Measurements from ENCODE around the gene VIT.
A peak's percentile ranks its signal among the peaks of the same experiment; 100 is the strongest.

VIT gene

GRCh38 chr2:36854241-36854640 is 157.7 kb downstream of the VIT start:
- H3K36me3 Mint-ChIP-seq (ENCODE audit: low read depth) = peaks cover 41% of the 10 kb centered on the region
- H3K4me3 Mint-ChIP-seq = no peak overlapping the region
- H3K9me3 Mint-ChIP-seq = no peaks in the 10 kb centered on the region
- no peak for DNase-seq
- H3K27me3 Mint-ChIP-seq (ENCODE audit: low read depth, poor library complexity) = peaks cover 3% of the 10 kb centered on the region
- no peaks in the 10 kb centered on the region for H3K4me1 Mint-ChIP-seq
- no peak overlapping the region for H3K27ac Mint-ChIP-seq
- TF ChIP-seq CTCF (IDR thresholded peaks at IDR 0.05) = no peak

DNA sequence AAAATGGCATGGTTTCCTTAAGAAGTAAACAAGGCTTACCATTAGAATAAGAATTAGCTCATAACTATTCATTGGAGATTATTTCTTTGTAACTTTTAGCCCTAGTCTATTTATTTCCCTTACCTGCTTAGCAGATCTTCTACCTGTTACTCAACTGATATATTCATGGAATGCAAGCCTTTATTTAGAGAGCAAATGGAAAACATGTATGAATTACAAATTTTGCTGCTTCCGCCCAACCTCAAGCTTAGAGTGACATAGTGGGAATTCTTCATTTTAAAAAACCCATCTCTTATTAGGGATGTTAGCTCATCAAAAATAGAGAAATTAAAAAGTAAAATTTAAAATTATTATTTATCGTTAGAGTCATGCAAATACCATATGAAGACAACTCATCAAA is 158.9 kb downstream of the VIT start:
- Mint-ChIP-seq H3K36me3 (ENCODE audit: low read depth) (peaks cover 38% of the 10 kb centered on the region), H3K4me3 (no peak overlapping the region), H3K27me3 (ENCODE audit: low read depth, poor library complexity) (peaks cover 3% of the 10 kb centered on the region), H3K4me1 (no peaks in the 10 kb centered on the region), H3K27ac (no peak overlapping the region), H3K9me3 (no peaks in the 10 kb centered on the region)
- TF ChIP-seq CTCF (IDR thresholded peaks at IDR 0.05) = no peak
- no peak for DNase-seq

DNA sequence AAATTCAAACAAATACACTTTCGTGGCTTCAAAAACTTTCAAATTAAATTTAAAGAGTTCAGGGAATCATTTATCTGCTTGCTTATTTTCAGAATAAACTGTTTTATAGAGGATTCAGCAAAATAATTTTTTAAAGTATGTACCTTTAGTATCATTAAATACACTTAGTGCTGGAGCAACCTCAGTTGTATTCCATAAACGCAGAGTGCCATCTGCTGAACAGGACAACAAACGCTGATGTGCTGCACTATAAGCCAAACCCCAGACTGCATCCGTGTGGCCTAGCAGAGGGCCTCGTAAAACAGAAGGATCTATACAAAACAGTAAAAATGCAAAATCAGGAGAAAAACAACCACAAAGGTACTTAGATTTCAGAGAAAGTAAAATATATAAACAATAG is 161.2 kb downstream of the VIT start:
- H3K9me3 Mint-ChIP-seq = peaks cover under 1% of the 10 kb centered on the region
- H3K4me3 Mint-ChIP-seq = no peak overlapping the region
- H3K27ac Mint-ChIP-seq = peak overlapping the region; percentile 29
- H3K36me3 Mint-ChIP-seq (ENCODE audit: low read depth) = peaks cover 34% of the 10 kb centered on the region
- H3K27me3 Mint-ChIP-seq (ENCODE audit: low read depth, poor library complexity) = peaks cover 3% of the 10 kb centered on the region
- TF ChIP-seq CTCF (IDR thresholded peaks at IDR 0.05) = no peak
- DNase-seq = no peak
- no peaks in the 10 kb centered on the region for H3K4me1 Mint-ChIP-seq

DNA sequence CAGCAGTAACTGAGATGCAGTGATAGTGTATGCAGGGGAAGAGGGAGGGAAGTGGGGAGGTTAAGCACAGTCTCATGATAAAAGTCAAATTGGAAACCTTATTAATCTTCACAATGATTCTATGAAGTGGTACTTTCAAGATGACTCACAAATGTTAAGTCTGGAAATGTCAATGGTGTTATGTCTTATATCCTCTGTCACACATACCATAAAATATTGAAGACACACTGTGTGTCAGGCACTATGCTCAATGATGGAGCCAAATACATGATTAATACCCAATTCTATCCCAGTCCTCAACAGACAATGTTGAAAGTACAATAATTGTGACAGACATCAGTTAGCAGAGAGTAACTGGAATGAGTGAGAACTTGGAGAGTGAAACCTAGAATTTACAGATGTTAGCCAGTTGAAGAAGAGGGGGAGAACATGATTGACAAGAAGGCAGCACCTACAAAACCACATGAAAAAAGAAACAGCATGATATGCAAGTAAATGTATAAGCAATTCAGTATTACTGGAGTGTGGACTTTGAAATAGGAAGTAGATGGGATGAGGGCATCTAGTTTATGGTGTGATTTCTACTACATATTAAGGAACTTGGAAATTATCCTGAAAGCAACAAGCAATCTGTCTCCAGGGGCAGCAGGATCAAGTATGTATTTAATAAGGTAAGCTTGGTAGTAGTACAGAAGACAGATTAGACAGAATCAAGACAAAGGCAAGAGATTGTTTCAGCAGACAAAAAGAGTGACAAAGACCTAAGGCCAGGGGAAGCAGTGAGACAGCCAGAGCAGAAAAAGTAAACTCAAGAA is 162.3 kb downstream of the VIT start:
- Mint-ChIP-seq H3K4me3 (no peak overlapping the region), H3K4me1 (no peaks in the 10 kb centered on the region), H3K27me3 (ENCODE audit: low read depth, poor library complexity) (peaks cover 3% of the 10 kb centered on the region), H3K9me3 (peaks cover 11% of the 10 kb centered on the region), H3K36me3 (ENCODE audit: low read depth) (peaks cover 45% of the 10 kb centered on the region), H3K27ac (peak overlapping the region; percentile 12)
- no peak for DNase-seq
- no peak for TF ChIP-seq CTCF (IDR thresholded peaks at IDR 0.05)

DNA sequence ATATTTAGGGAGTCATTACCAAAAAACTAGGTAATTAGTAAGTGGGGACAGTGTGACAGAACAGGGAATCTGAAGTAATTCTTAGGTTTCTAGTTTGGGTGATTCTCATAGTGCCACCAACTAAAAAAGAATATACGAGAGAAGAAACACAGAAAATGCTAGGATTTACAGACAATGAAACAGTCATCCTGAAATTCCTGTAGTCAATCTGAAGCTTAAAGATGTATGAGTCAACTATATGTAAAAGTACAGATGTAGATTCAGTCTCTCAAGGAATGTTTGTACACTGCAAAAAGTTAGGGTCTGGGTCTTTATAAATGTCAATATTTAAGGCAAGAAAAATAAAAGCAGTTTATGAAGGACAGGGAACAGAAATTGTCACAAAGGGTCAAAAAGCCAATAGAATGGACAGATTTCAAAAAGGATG is 162.9 kb downstream of the VIT start:
- Mint-ChIP-seq H3K4me3 (no peak overlapping the region), H3K27me3 (ENCODE audit: low read depth, poor library complexity) (peaks cover 3% of the 10 kb centered on the region), H3K36me3 (ENCODE audit: low read depth) (peaks cover 51% of the 10 kb centered on the region), H3K4me1 (no peaks in the 10 kb centered on the region), H3K27ac (no peak overlapping the region), H3K9me3 (peaks cover 12% of the 10 kb centered on the region)
- no peak for DNase-seq
- TF ChIP-seq CTCF (IDR thresholded peaks at IDR 0.05) = no peak

DNA sequence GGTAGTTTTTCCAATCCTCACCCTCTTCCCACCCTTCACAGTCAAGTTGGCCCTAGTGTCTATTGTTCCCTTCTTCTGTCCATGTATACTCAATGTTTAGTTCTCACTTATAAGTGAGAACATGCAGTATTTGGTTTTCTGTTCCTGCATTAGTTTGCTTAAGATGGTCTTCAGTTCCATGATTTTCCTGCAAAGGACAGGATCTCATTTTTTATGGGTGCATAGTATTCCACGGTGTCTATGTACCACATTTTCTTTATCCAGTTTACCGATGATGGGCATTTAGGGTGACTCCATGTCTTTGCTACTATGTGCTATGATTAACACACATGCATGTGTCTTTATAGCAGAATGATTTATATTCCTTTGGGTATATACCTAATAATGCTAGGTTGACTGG is 165.4 kb downstream of the VIT start:
- Mint-ChIP-seq H3K27ac (no peak overlapping the region), H3K9me3 (peaks cover 19% of the 10 kb centered on the region), H3K4me1 (no peaks in the 10 kb centered on the region), H3K27me3 (ENCODE audit: low read depth, poor library complexity) (peaks cover 3% of the 10 kb centered on the region), H3K36me3 (ENCODE audit: low read depth) (peaks cover 68% of the 10 kb centered on the region), H3K4me3 (no peak overlapping the region)
- no peak for DNase-seq
- no peak for TF ChIP-seq CTCF (IDR thresholded peaks at IDR 0.05)

All from nephron progenitor cell (in vitro differentiated cells).